ENCODE data around the gene C4orf54. TPM values are rescaled to one million over a fixed set of nuclear protein-coding genes. Genes with fewer than 3 reads are reported as not detected.

The C4orf54 gene
- total and polyA plus RNA-seq, 2 experiments from 2014 or later: not detected

DNA sequence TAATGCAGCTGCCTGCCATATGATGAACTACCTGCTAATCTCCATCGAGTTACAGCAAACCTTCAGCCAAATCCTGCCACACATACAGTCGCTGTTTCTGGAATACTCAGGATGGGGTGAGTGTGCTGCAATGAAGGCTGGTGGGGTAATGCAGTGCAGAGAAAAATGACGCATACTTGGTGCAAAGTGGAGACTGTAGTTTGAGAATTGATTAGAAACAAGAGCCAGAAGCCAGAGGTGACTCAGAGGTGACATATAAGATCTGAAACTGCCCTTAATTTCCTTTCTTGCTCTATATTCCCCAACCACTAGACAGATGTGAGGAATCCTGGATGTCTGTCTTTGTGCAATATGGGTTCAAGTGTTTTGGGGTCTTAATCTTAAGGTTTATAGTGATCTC, 22.0 kb downstream of the C4orf54 start:
- H3K9me2 ChIP-seq (ENCODE audit: insufficient read depth): no peaks in the 10 kb centered on the region
- H3K9me3 ChIP-seq (ENCODE audit: low read depth): no peaks in the 10 kb centered on the region
- no peak overlapping the region for H3K9ac ChIP-seq
- H3K36me3 ChIP-seq (ENCODE audit: low read depth): no peaks in the 10 kb centered on the region
- no peak overlapping the region for H3K4me3 ChIP-seq
- peak; percentile 18 for DNase-seq
- no peaks in the 10 kb centered on the region for H3K4me1 ChIP-seq (ENCODE audit: insufficient read depth)
- TF ChIP-seq EZH2phosphoT487 (IDR thresholded peaks at IDR 0.05; ENCODE audit: insufficient read depth, low read depth) (no peak), EZH2 (IDR thresholded peaks at IDR 0.05; ENCODE audit: insufficient read depth, poor library complexity, severe bottlenecking) (no peak)
- no peaks in the 10 kb centered on the region for H4K20me1 ChIP-seq (ENCODE audit: insufficient read depth)
- in situ Hi-C loops (cut with MboI): no loop called here
- H3K79me2 ChIP-seq (ENCODE audit: insufficient read depth): no peaks in the 10 kb centered on the region
- H3K27me3 ChIP-seq (replicated peaks; ENCODE audit: insufficient read depth): no peaks in the 10 kb centered on the region
- H2AFZ ChIP-seq: no peak overlapping the region
- H3K4me2 ChIP-seq (ENCODE audit: unreplicated experiment): no peak overlapping the region
- no peaks in the 10 kb centered on the region for H3F3A ChIP-seq (ENCODE audit: insufficient read depth)
- WGBS, 2 experiments (ENCODE audit: low coverage in 1 of 2, low lambda C conversion rate in 2 of 2, missing lambda C conversion rate in 2 of 2): 31 to 32% methylated on average over 3 of the region's 3 CpGs
- H3K27ac ChIP-seq: no peak overlapping the region

- Histone ChIP-seq H4K20me1 (ENCODE audit: insufficient read depth) (no peaks in the 10 kb centered on the region), H3K27me3 (replicated peaks; ENCODE audit: insufficient read depth) (no peaks in the 10 kb centered on the region), H3K4me3 (no peak overlapping the region), H3K9ac (no peak overlapping the region), H3K79me2 (ENCODE audit: insufficient read depth) (no peaks in the 10 kb centered on the region), H3K9me2 (ENCODE audit: insufficient read depth) (no peaks in the 10 kb centered on the region), H3K36me3 (ENCODE audit: low read depth) (no peaks in the 10 kb centered on the region), H3K4me1 (ENCODE audit: insufficient read depth) (no peaks in the 10 kb centered on the region), H3F3A (ENCODE audit: insufficient read depth) (no peaks in the 10 kb centered on the region), H3K27ac (no peak overlapping the region), H2AFZ (no peak overlapping the region), H3K4me2 (ENCODE audit: unreplicated experiment) (no peak overlapping the region), H3K9me3 (ENCODE audit: low read depth) (no peaks in the 10 kb centered on the region)
- WGBS, 2 experiments (ENCODE audit: low coverage in 1 of 2, low lambda C conversion rate in 2 of 2, missing lambda C conversion rate in 2 of 2): 0 to 14% methylated on average over 1 of the region's 1 CpG
- no peak for TF ChIP-seq EZH2 (IDR thresholded peaks at IDR 0.05; ENCODE audit: insufficient read depth, poor library complexity, severe bottlenecking)
- TF ChIP-seq EZH2phosphoT487 (IDR thresholded peaks at IDR 0.05; ENCODE audit: insufficient read depth, low read depth): no peak
- in situ Hi-C loops (cut with MboI): no loop called here
- DNase-seq: no peak
Observed at GRCh38 chr4:99634742-99635360, 22.8 kb downstream of the C4orf54 start.

DNA sequence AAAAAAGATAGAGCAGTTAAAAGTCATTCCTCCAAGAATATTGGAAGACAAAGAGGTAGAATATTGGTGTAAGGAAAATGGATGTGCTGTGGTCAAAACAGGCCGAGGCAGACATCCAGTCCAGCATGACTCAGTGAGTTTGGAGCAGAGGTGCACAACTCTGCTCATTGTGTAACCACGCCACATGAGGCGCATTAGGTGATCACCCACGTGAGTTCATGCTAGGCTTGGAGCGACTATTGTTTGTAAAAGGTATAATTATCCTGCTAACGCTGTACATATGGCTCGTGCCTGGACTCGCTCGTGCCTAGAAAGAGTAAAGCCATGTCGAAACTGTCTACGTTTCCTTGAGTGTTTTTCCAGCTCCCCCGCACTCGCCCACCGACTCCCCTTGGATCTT, 23.9 kb downstream of the C4orf54 start:
- no peak overlapping the region for H3K27ac ChIP-seq
- no peaks in the 10 kb centered on the region for H3K79me2 ChIP-seq (ENCODE audit: insufficient read depth)
- H2AFZ ChIP-seq: no peak overlapping the region
- in situ Hi-C loops (cut with MboI): no loop called here
- TF ChIP-seq EZH2phosphoT487 (IDR thresholded peaks at IDR 0.05; ENCODE audit: insufficient read depth, low read depth) (no peak), EZH2 (IDR thresholded peaks at IDR 0.05; ENCODE audit: insufficient read depth, poor library complexity, severe bottlenecking) (no peak)
- H3K4me3 ChIP-seq: no peak overlapping the region
- 65 to 67% methylated on average over 14 of the region's 14 CpGs for WGBS, 2 experiments (ENCODE audit: low coverage in 1 of 2, low lambda C conversion rate in 2 of 2, missing lambda C conversion rate in 2 of 2)
- H3K9ac ChIP-seq: no peak overlapping the region
- H3K36me3 ChIP-seq (ENCODE audit: low read depth): no peaks in the 10 kb centered on the region
- no peaks in the 10 kb centered on the region for H3K4me1 ChIP-seq (ENCODE audit: insufficient read depth)
- H3K4me2 ChIP-seq (ENCODE audit: unreplicated experiment): no peak overlapping the region
- H4K20me1 ChIP-seq (ENCODE audit: insufficient read depth): no peaks in the 10 kb centered on the region
- H3K9me3 ChIP-seq (ENCODE audit: low read depth): no peaks in the 10 kb centered on the region
- H3K27me3 ChIP-seq (replicated peaks; ENCODE audit: insufficient read depth): no peaks in the 10 kb centered on the region
- no peaks in the 10 kb centered on the region for H3K9me2 ChIP-seq (ENCODE audit: insufficient read depth)
- no peak for DNase-seq
- no peaks in the 10 kb centered on the region for H3F3A ChIP-seq (ENCODE audit: insufficient read depth)

DNA sequence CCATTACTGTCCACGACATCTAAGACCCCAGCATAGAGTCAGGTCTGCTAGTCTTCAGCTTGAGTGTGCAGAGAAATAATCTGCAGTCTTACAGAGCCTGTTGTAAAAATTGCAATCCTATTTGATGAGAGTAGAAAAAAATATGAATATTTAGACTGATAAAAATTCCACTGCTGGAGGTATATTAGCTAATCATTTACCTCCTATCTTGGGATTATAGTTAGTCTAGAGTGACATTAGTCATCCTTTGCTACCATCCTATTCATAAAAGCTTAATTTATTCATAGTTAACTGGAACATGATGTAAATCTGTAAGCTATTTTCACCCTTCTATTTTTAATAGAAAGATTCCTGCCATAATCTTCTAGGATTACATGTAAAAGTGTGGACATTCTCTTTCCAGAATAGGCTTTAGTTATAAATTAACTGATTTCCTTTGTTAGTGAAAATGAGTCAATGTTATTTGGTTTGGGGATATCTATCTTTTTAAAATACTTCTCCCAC, 26.7 kb downstream of the C4orf54 start:
- WGBS, 2 experiments (ENCODE audit: low coverage in 1 of 2, low lambda C conversion rate in 2 of 2, missing lambda C conversion rate in 2 of 2): 4 to 6% methylated on average over 1 of the region's 1 CpG
- no peak overlapping the region for H3K4me2 ChIP-seq (ENCODE audit: unreplicated experiment)
- H3K27me3 ChIP-seq (replicated peaks; ENCODE audit: insufficient read depth): no peaks in the 10 kb centered on the region

More for the DNA sequence above, 26.7 kb downstream of the C4orf54 start:
- Histone ChIP-seq H3K4me3 (no peak overlapping the region), H3K9me3 (ENCODE audit: low read depth) (no peaks in the 10 kb centered on the region), H3K9me2 (ENCODE audit: insufficient read depth) (no peaks in the 10 kb centered on the region), H3F3A (ENCODE audit: insufficient read depth) (no peaks in the 10 kb centered on the region), H3K9ac (no peak overlapping the region), H3K27ac (no peak overlapping the region), H4K20me1 (ENCODE audit: insufficient read depth) (no peaks in the 10 kb centered on the region), H3K79me2 (ENCODE audit: insufficient read depth) (no peaks in the 10 kb centered on the region), H3K36me3 (ENCODE audit: low read depth) (no peaks in the 10 kb centered on the region), H3K4me1 (ENCODE audit: insufficient read depth) (no peaks in the 10 kb centered on the region), H2AFZ (no peak overlapping the region)
- in situ Hi-C loops (cut with MboI): no loop called here
- no peak for DNase-seq
- TF ChIP-seq EZH2 (IDR thresholded peaks at IDR 0.05; ENCODE audit: insufficient read depth, poor library complexity, severe bottlenecking) (no peak), EZH2phosphoT487 (IDR thresholded peaks at IDR 0.05; ENCODE audit: insufficient read depth, low read depth) (no peak)

Data from GM23248 (cell line).